Endothelial cell of umbilical vein (primary cell): ENCODE data around the gene SYNGR3. TPM values are rescaled to one million over a fixed set of nuclear protein-coding genes. Genes with fewer than 3 reads are reported as not detected.
A peak's percentile ranks its signal among the peaks of the same experiment; 100 is the strongest.

Source experiments
- BruUV-seq: library from RNA; stranded (reverse); fragments of 400-500 nt; replicated peaks from 2 replicates; lab custom pipeline; 2021; lab: Mats Ljungman, UMichigan
- CTCF ChIA-PET: fragments of 300-600, 350-600 bp; sonication (Branson Sonifier 250); formaldehyde crosslinking; loops from one replicate; lab custom pipeline; 2021; ENCODE audit warnings: antibody characterized with exemption, inconsistent platforms; lab: Charles Lee
- POLR2A ChIA-PET: fragments of 300-600, 350-600 bp; sonication (Branson Sonifier 250); formaldehyde crosslinking; loops from one replicate; lab custom pipeline; 2021; ENCODE audit warnings: antibody characterized with exemption, inconsistent platforms; lab: Charles Lee
- DNase-seq: peaks from one replicate; pipeline ENCODE4 v3.0.0-alpha.2; 2011; ENCODE audit warnings: low read depth, low spot score
- FAIRE-seq: peaks from 2 replicates; lab custom pipeline; 2011; peaks lifted over from hg19 to GRCh38; lab: Jason Lieb, UNC
- H2AFZ ChIP-seq: 2 replicates; pipeline ENCODE4 v1.6.0; 2012; ENCODE audit warnings: low read depth, low read length, control low read depth, inconsistent platforms
- H3K27ac ChIP-seq: 2 replicates; pipeline ENCODE4 v1.5.1; 2011; ENCODE audit warnings: low read depth, mild to moderate bottlenecking, control low read depth, low read length, moderate library complexity; ENCODE audit not compliant: insufficient read depth
- H3K27me3 ChIP-seq, 2 experiments: 2 replicates each; pipeline versions ENCODE4 v1.6.0 to v1.6.1; 2011; ENCODE audit warnings: low read length in 2 of 2, mixed read lengths in 1 of 2; ENCODE audit not compliant: control insufficient read depth in 2 of 2, insufficient read depth in 2 of 2
- H3K36me3 ChIP-seq, 2 experiments: 2 replicates in 1 of 2; 3 replicates in 1 of 2; pipeline ENCODE4 v1.5.1; 2011; ENCODE audit warnings: low read length in 2 of 2, mild to moderate bottlenecking in 1 of 2, moderate library complexity in 1 of 2; ENCODE audit not compliant: control insufficient read depth in 2 of 2, insufficient read depth in 2 of 2; ENCODE audit errors: extremely low read depth in 1 of 2
- H3K4me1 ChIP-seq: 3 replicates; pipeline ENCODE4 v1.5.1; 2011; ENCODE audit warnings: mild to moderate bottlenecking, low read length; ENCODE audit not compliant: control insufficient read depth, insufficient read depth; ENCODE audit errors: extremely low read depth
- H3K4me2 ChIP-seq: 2 replicates; pipeline ENCODE4 v1.6.1; 2011; ENCODE audit warnings: low read length, control low read depth, mixed read lengths; ENCODE audit not compliant: insufficient read depth
- H3K4me3 ChIP-seq, 3 experiments: fragments of 200-600 bp in 1 of 3; sonication (generic), shearing (Covaris generic) in 1 of 3; replicated peaks in 1 of 3; 2 replicates each; pipeline ENCODE4 v1.5.1; 2011 to 2016; ENCODE audit warnings: control low read depth in 3 of 3, low read length in 3 of 3, mild to moderate bottlenecking in 2 of 3, inconsistent platforms in 1 of 3, low read depth in 1 of 3, moderate library complexity in 1 of 3; ENCODE audit not compliant: insufficient read depth in 1 of 3
- H3K79me2 ChIP-seq: 2 replicates; pipeline ENCODE4 v1.6.0; 2012; ENCODE audit warnings: low read length, inconsistent platforms; ENCODE audit not compliant: control insufficient read depth, insufficient read depth
- H3K9ac ChIP-seq: replicated peaks from 2 replicates; pipeline ENCODE3; 2011; ENCODE audit warnings: low read length, control low read depth; ENCODE audit not compliant: insufficient read depth; ENCODE audit errors: extremely low read depth
- H3K9me1 ChIP-seq: replicated peaks from 3 replicates; pipeline ENCODE4 v1.6.0; 2011; ENCODE audit warnings: mild to moderate bottlenecking, low read length; ENCODE audit not compliant: control insufficient read depth, insufficient read depth; ENCODE audit errors: extremely low read depth
- H3K9me3 ChIP-seq: replicated peaks from 2 replicates; pipeline ENCODE4 v1.5.1; 2012; ENCODE audit warnings: low read length, inconsistent platforms; ENCODE audit not compliant: control insufficient read depth, insufficient read depth
- H4K20me1 ChIP-seq: replicated peaks from 2 replicates; pipeline ENCODE3; 2011; ENCODE audit warnings: mild to moderate bottlenecking, low read length; ENCODE audit not compliant: control insufficient read depth, insufficient read depth; ENCODE audit errors: extremely low read depth
- EZH2 ChIP-seq: IDR thresholded peaks from 2 replicates; pipeline ENCODE4 v1.6.1; 2012; ENCODE audit warnings: borderline replicate concordance, low read depth, mild to moderate bottlenecking, moderate library complexity, low read length, inconsistent platforms; ENCODE audit not compliant: severe bottlenecking
- FOS ChIP-seq: IDR thresholded peaks from 2 replicates; pipeline ENCODE4 v1.6.1; 2011; ENCODE audit warnings: mild to moderate bottlenecking, low read length, moderate library complexity, borderline replicate concordance; ENCODE audit not compliant: insufficient read depth
- GATA2 ChIP-seq: IDR thresholded peaks from 2 replicates; pipeline ENCODE4 v1.7.0; 2011; ENCODE audit warnings: low read depth, mild to moderate bottlenecking, moderate library complexity, mixed read lengths, low read length; ENCODE audit not compliant: insufficient read length, insufficient read depth
- JUN ChIP-seq: IDR thresholded peaks from 2 replicates; pipeline ENCODE4 v1.6.1; 2011; ENCODE audit warnings: borderline replicate concordance, low read depth; ENCODE audit not compliant: insufficient read length, insufficient read depth
- MYC ChIP-seq: IDR thresholded peaks from one replicate; pipeline ENCODE4 v1.6.1; 2011; ENCODE audit warnings: mild to moderate bottlenecking, low read depth, low read length
- POLR2A ChIP-seq: IDR thresholded peaks from 2 replicates; pipeline ENCODE4 v1.6.1; 2012; ENCODE audit warnings: low read depth, mild to moderate bottlenecking, control low read depth, low read length
- POLR2AphosphoS5 ChIP-seq: IDR thresholded peaks from 2 replicates; pipeline ENCODE4 v1.6.1; 2012; ENCODE audit warnings: low read depth, mild to moderate bottlenecking, control low read depth, low read length, moderate library complexity; ENCODE audit not compliant: insufficient read depth
- dilution Hi-C: fragments of 300-500 bp; cut with MboI; formaldehyde crosslinking; loops from one replicate; pipeline ENCODE4 v1.15.0; 2019; ENCODE audit warnings: low sequenced_read_pairs; ENCODE audit not compliant: extremely low pct_ligation_motif_present
- intact Hi-C: fragments of 100-400 bp; cut with micrococcal nuclease; formaldehyde crosslinking; loops from one replicate; pipeline ENCODE4 v1.10.0; 2022
- polyA plus RNA-seq, 4 experiments: library from polyadenylated mRNA; depleted of rRNA in 3 of 4; stranded (reverse) in 3 of 4; unstranded in 1 of 4; fragments of >200 nt; gene quantifications; 2 replicates each; pipeline versions ENCODE4 v1.2.1 to v1.2.3, GENCODE V29; 2011 to 2012; ENCODE audit warnings: missing spikeins in 1 of 4
- total RNA-seq: library from RNA; stranded (reverse); gene quantifications from 2 replicates; pipeline ENCODE4 v1.2.3, GENCODE V29; 2021
- TF ChIP-seq, protein P1 (sequence below), 2 donors: IDR thresholded peaks; 1 replicate in 1 of 2; 2 replicates in 1 of 2; pipeline ENCODE4 v1.5.1; 2011; ENCODE audit warnings: low read length in 2 of 2, mild to moderate bottlenecking in 2 of 2, moderate library complexity in 2 of 2, control low read depth in 1 of 2, inconsistent platforms in 1 of 2, low read depth in 1 of 2; ENCODE audit not compliant: insufficient read depth in 1 of 2; ENCODE audit errors: extremely low read depth in 1 of 2
- TF ChIP-seq, protein P2 (sequence below): IDR thresholded peaks from 2 replicates; pipeline ENCODE4 v1.6.1; 2011; ENCODE audit not compliant: insufficient read depth, insufficient read length

Gene SYNGR3
- total and polyA plus RNA-seq, 2 donors (not counting 3 experiments of a cell fraction or from before 2014, with no cell fraction given): 0.95 to 1.4 TPM

DNA sequence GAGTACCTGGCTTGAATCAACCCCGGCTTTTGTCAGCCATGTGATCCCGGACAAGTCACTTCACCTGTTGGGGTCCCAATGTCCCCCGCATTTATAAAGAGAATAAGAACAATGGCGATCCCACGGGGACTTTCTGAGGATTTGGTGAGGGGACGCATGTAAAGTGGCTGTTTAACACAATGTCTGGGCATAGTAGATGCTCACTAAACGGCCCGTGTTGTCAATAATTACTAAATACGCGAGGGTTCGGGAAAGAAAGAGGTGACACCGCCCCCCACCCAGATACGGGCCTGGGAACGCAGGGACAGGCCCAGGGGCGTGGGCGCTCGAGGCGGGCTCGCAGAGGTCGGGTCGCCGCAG lies 1.8 kb downstream of the SYNGR3 start:
- no peak overlapping the region for H3K4me3 ChIP-seq
- no peaks in the 10 kb centered on the region for H3K9me3 ChIP-seq
- H3K36me3 ChIP-seq: peaks cover 0 to 2% of the 10 kb centered on the region in 2 experiments
- no peak overlapping the region for H3K9ac ChIP-seq
- DNase-seq: no peak
- ChIA-PET CTCF (interaction anchor here (0.7 to 3.9 kb wide), 3 partner anchors 11 to 149 kb away, joined by 3 to 23 read pairs (median 9); no protein-coding TSS in a partner anchor), POLR2A (interaction anchor here (0.9 to 1.3 kb wide), 2 partner anchors 27 to 164 kb away, joined by 4 to 5 read pairs; partner anchors contain the start of genes RPS2 and TRAF7)
- no peaks in the 10 kb centered on the region for H3K9me1 ChIP-seq
- no peak for FAIRE-seq
- H3K27ac ChIP-seq: no peak overlapping the region
- intact Hi-C loops: no loop called here
- H3K79me2 ChIP-seq: no peaks in the 10 kb centered on the region
- dilution Hi-C loops: no loop called here
- H3K4me2 ChIP-seq: no peak overlapping the region
- no peaks in the 10 kb centered on the region for H4K20me1 ChIP-seq
- no peak for TF ChIP-seq POLR2AphosphoS5
- TF ChIP-seq GATA2: no peak
- TF ChIP-seq EZH2: no peak
- TF ChIP-seq MYC: no peak
- TF ChIP-seq FOS: no peak
- TF ChIP-seq, protein P1, sequence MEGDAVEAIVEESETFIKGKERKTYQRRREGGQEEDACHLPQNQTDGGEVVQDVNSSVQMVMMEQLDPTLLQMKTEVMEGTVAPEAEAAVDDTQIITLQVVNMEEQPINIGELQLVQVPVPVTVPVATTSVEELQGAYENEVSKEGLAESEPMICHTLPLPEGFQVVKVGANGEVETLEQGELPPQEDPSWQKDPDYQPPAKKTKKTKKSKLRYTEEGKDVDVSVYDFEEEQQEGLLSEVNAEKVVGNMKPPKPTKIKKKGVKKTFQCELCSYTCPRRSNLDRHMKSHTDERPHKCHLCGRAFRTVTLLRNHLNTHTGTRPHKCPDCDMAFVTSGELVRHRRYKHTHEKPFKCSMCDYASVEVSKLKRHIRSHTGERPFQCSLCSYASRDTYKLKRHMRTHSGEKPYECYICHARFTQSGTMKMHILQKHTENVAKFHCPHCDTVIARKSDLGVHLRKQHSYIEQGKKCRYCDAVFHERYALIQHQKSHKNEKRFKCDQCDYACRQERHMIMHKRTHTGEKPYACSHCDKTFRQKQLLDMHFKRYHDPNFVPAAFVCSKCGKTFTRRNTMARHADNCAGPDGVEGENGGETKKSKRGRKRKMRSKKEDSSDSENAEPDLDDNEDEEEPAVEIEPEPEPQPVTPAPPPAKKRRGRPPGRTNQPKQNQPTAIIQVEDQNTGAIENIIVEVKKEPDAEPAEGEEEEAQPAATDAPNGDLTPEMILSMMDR (IDR thresholded peaks at IDR 0.05; ENCODE audit: extremely low read depth in 1 of 2, insufficient read depth in 1 of 2, low read depth in 1 of 2, low read length in 2 of 2): no peak
- no peak for TF ChIP-seq POLR2A
- TF ChIP-seq JUN: no peak
- TF ChIP-seq, protein P2, sequence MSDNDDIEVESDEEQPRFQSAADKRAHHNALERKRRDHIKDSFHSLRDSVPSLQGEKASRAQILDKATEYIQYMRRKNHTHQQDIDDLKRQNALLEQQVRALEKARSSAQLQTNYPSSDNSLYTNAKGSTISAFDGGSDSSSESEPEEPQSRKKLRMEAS: no peak
- H2AFZ ChIP-seq: peak overlapping the region; percentile 89
- peaks cover 23 to 24% of the 10 kb centered on the region in 2 experiments for H3K27me3 ChIP-seq
- no TSS peak for BruUV-seq
- peaks cover 7% of the 10 kb centered on the region for H3K4me1 ChIP-seq
